Activated CD4-positive, alpha-beta T cell treated with anti-CD3 and anti-CD28 coated beads, Interleukin-2, amount 10 ng/mL, durations not matched to agents 7 days and 5 days (primary cell): ENCODE measurements around the gene CACNA1D. TPM values are rescaled to one million over a fixed set of nuclear protein-coding genes. Genes with fewer than 3 reads are reported as not detected.

Source experiments
- CTCF ChIA-PET: fragments of 350-600 bp; sonication (Branson Sonifier 250); formaldehyde crosslinking; loops from one replicate; lab custom pipeline; 2021; ENCODE audit warnings: antibody characterized with exemption; lab: Charles Lee
- POLR2A ChIA-PET: fragments of 350-600 bp; sonication (Branson Sonifier 250); formaldehyde crosslinking; loops from one replicate; lab custom pipeline; 2021; ENCODE audit warnings: antibody characterized with exemption; lab: Charles Lee
- DNase-seq: peaks from one replicate; pipeline ENCODE4 v3.0.0-alpha.2; 2020
- H3K27ac Mint-ChIP-seq: one replicate; pipeline ENCODE4 v1.8.0; 2021; ENCODE audit warnings: mild to moderate bottlenecking, moderate library complexity, mixed read lengths
- H3K27me3 Mint-ChIP-seq: one replicate; pipeline ENCODE4 v1.8.0; 2021; ENCODE audit warnings: mixed read lengths
- H3K36me3 Mint-ChIP-seq: one replicate; pipeline ENCODE4 v1.8.0; 2021; ENCODE audit warnings: low read depth, mixed read lengths
- H3K4me1 Mint-ChIP-seq: one replicate; pipeline ENCODE4 v1.8.0; 2021; ENCODE audit warnings: mixed read lengths
- H3K4me3 Mint-ChIP-seq: one replicate; pipeline ENCODE4 v1.8.0; 2021; ENCODE audit warnings: mild to moderate bottlenecking, moderate library complexity, mixed read lengths
- H3K9me3 Mint-ChIP-seq: one replicate; pipeline ENCODE4 v1.8.0; 2021; ENCODE audit warnings: mixed read lengths
- total RNA-seq, 2 experiments: library from RNA; stranded (reverse); gene quantifications; one replicate each; pipeline ENCODE4 v1.2.3, GENCODE V29; 2021

CACNA1D gene
- total RNA-seq, 2 experiments from 2014 or later, result 0.15 to 0.33 TPM

DNA sequence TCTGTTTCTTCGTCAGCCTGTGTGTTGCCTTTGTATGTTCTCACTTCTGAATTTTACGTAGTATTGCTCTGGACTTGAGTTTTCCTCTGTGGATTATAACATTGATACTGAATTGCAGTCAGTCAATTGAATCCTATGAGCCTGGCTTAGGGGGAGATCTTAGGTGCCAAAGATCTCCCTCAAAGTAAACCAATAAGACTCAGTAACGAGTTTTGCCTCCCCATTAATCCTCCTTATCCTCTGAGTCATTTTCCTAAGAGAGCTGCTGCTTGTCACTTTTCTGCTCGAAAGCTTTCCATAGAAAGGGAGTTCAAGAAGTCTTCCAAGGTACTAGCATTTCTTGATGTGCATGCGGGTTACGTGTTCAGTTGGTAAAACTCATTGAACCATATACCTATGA is 225.4 kb downstream of the CACNA1D start:
- ChIA-PET POLR2A (no interaction called here), CTCF (interaction anchor here (1.8 kb wide), 1 partner anchor 9 kb away, joined by 7 read pairs; no protein-coding TSS in a partner anchor)
- Mint-ChIP-seq H3K36me3 (no peaks in the 10 kb centered on the region), H3K4me1 (no peaks in the 10 kb centered on the region), H3K4me3 (no peak overlapping the region), H3K27me3 (peaks cover 25% of the 10 kb centered on the region), H3K9me3 (no peaks in the 10 kb centered on the region), H3K27ac (no peak overlapping the region)
- DNase-seq, result no peak

DNA sequence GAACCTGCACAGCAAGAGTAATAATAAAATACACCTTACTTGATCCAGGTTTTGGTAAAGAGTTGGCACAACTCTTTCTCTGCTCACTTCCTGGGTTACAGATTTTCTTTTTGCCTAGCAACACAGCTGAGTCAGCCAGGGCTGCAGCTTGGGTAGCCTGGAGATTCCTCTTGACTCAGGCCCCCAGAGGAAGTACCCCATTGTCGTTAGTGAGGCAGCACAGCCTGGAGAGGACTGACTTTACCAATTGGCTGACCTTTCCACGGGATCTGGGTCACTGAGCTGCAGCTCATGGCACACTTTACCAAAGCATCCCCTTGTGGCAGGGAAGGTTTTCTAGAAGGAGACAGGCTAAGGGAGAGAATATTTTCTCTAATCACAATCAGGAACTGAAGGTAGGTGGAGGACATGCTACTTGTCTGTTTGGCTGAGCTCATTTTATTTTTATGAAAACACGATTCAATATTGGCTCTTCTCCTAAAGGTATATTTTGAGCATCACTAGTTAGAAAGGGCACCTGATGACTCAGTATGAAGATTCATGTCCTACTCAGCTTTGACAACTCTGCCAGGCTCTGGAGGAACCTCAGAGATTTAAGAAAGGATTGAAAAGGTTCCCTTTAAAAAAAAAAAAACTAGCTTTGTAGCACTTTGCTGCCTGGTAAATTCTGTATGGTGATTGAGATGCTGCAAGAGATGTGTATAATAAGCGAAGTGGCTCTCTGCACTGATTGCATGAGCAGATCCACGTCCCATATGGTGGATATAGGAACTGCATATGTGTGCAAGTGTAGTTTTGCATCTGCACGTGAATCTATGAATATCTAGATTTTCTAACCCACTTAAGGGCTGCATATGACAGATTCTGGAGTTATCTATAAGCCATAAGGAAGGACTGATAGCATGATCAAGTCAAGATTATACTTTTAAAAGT is 227.0 kb downstream of the CACNA1D start:
- Mint-ChIP-seq H3K4me3 (no peak overlapping the region), H3K27me3 (peaks cover 34% of the 10 kb centered on the region), H3K36me3 (no peaks in the 10 kb centered on the region), H3K9me3 (no peaks in the 10 kb centered on the region), H3K27ac (no peak overlapping the region), H3K4me1 (no peaks in the 10 kb centered on the region)
- ChIA-PET CTCF (interaction anchor here (0.8 to 1.1 kb wide), 3 partner anchors 9 to 24 kb away, joined by 3 to 4 read pairs (median 4); no protein-coding TSS in a partner anchor), POLR2A (no interaction called here)
- DNase-seq, result no peak

DNA sequence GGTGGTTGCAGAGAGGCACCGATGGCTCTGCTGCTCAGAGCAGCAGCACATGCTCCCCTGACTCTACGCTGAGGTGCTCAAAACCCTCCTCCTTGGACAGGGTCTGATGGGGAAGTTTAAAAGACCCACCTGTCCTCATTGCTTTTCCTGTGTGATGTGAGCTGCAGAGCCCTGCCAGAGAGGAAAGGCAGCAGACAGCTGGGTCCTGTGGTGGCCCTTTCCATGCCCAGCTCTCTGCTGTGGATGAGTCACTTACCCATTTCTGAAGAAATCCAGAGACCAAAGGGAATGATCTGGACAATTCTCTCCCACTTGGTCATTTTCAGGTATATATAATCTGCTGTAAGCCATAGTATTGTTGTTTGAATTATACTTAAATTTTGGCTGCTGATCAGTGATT is 230.2 kb downstream of the CACNA1D start:
- no peak overlapping the region for H3K27ac Mint-ChIP-seq
- no peaks in the 10 kb centered on the region for H3K36me3 Mint-ChIP-seq
- peaks cover 35% of the 10 kb centered on the region for H3K27me3 Mint-ChIP-seq
- no peak for DNase-seq
- CTCF ChIA-PET, result interaction anchor here (0.8 to 1.0 kb wide), 2 partner anchors 14 to 328 kb away, joined by 3 read pairs; no protein-coding TSS in a partner anchor
- no peaks in the 10 kb centered on the region for H3K9me3 Mint-ChIP-seq
- no peaks in the 10 kb centered on the region for H3K4me1 Mint-ChIP-seq
- POLR2A ChIA-PET, result no interaction called here
- no peak overlapping the region for H3K4me3 Mint-ChIP-seq

DNA sequence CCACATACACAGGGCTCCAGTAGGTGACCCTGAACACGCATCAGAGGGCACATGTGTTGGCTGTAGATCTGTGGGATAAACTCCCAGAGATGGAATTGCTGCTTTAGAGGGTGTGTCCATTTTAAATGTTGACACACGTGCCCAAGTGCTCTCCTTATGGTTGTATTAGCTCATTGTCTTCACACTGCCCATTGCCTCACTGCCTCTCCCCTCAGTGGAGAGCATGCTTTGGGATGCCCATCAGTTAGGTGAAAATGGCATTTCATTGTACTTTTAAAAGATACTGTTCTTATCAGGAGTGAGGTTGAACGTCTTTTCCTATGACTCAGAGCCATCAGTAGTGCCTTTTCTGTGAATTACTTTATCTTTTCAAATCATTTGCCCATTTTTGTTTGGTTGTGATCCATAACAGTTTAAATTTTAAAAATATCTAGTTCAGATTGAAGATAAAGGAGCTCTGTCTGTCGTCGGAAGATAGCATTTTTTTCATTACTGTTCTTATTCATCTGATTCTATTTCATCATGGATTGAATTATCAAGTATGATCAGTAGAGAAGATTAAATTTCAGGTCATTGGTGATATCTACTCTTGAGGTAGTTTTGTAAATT is 231.1 kb downstream of the CACNA1D start:
- Mint-ChIP-seq H3K9me3 (no peaks in the 10 kb centered on the region), H3K4me1 (no peaks in the 10 kb centered on the region), H3K27me3 (peaks cover 35% of the 10 kb centered on the region), H3K36me3 (no peaks in the 10 kb centered on the region), H3K4me3 (no peak overlapping the region), H3K27ac (peak overlapping the region; percentile 47)
- ChIA-PET POLR2A (no interaction called here), CTCF (interaction anchor here (0.6 to 1.4 kb wide), 3 partner anchors 13 to 272 kb away, joined by 3 read pairs; no protein-coding TSS in a partner anchor)
- no peak for DNase-seq

DNA sequence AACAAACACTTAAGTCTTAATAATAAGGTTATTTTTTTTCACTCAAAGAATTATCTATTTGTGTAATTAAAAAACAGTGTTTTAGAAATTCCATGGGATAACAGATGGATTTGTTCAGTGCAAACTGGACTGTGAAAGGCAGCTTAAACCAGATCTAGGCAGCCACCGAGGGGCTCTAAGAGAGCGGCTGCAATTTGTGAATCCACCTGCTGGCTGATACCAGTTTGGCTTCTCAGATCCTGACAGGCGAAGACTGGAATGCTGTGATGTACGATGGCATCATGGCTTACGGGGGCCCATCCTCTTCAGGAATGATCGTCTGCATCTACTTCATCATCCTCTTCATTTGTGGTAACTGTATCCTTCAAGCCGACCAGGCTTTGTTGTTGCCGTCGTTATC is 232.2 kb downstream of the CACNA1D start:
- no peaks in the 10 kb centered on the region for H3K36me3 Mint-ChIP-seq

DNA sequence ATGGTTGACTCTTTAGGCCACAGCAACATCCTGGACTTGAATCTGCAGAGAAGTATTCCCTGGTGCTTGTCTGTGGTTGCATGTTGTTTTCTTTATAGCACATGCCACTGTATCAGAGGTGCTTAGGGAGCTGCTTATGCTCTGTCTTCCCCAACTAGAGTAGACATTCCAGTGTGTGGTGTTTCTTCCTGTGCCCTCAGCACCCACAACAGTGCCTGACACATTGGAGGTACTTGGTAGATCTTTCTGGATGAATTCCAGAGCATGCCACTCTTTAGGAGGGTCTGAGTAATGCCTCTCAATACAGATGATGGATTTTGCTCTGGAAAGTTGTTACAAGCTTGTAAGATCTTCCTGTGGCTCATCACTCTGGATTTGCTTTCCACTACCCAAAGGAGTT is 234.2 kb downstream of the CACNA1D start:
- DNase-seq, result no peak
- no peaks in the 10 kb centered on the region for H3K4me1 Mint-ChIP-seq
- POLR2A ChIA-PET, result no interaction called here

More for the DNA sequence above, 232.2 kb downstream of the CACNA1D start:
- no peak overlapping the region for H3K27ac Mint-ChIP-seq
- peaks cover 34% of the 10 kb centered on the region for H3K27me3 Mint-ChIP-seq
- no peak for DNase-seq
- H3K4me3 Mint-ChIP-seq, result no peak overlapping the region
- POLR2A ChIA-PET, result no interaction called here
- no peaks in the 10 kb centered on the region for H3K9me3 Mint-ChIP-seq
- CTCF ChIA-PET, result interaction anchor here (0.5 to 1.4 kb wide), 3 partner anchors 12 to 213 kb away, joined by 3 to 4 read pairs (median 3); no protein-coding TSS in a partner anchor
- H3K4me1 Mint-ChIP-seq, result no peaks in the 10 kb centered on the region

DNA sequence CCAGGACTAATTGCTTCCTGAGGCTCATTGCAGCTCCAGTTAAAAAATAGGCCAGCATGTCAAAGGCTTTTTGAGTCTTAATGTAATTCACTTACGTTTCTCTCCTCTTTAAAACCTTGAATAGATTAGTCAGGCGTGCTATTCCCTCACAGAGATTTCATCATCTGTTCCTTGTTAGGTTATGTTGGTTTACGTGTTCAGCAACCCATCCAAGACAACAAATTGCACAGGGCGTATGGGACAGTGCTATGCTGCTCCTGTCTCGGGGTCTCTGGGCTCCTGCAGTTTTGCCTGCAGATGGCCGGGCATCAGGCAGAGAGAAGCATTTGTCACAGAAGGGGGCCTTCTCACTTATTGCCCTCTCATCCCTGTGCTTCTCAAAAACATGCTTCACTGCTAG is 234.7 kb downstream of the CACNA1D start:
- Mint-ChIP-seq H3K4me3 (no peak overlapping the region), H3K27me3 (peaks cover 25% of the 10 kb centered on the region), H3K27ac (no peak overlapping the region), H3K4me1 (no peaks in the 10 kb centered on the region), H3K9me3 (no peaks in the 10 kb centered on the region), H3K36me3 (no peaks in the 10 kb centered on the region)
- ChIA-PET POLR2A (no interaction called here), CTCF (no interaction called here)
- DNase-seq, result no peak

More for the DNA sequence above, 234.2 kb downstream of the CACNA1D start:
- H3K4me3 Mint-ChIP-seq, result no peak overlapping the region
- peaks cover 30% of the 10 kb centered on the region for H3K27me3 Mint-ChIP-seq
- H3K9me3 Mint-ChIP-seq, result no peaks in the 10 kb centered on the region
- H3K36me3 Mint-ChIP-seq, result no peaks in the 10 kb centered on the region
- CTCF ChIA-PET, result no interaction called here
- H3K27ac Mint-ChIP-seq, result no peak overlapping the region

DNA sequence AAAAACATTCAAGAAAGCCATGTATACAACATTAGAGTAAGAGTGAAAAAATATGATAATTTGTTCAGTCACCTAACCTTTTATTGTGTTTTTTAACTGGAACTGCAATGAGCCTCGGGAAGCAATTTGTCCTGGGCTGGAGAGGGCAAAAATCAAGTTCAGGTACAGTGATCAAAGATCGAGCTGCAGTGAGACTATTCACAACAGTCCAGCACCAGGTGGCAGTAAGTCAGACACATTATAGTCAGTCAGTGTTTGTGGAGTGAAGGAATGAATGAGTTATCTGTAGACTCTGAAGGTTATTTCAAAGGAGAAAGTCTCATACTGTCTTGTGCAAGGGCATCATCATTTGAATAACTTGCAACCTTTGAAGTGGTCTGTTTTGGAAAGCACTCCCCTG is 235.2 kb downstream of the CACNA1D start:
- ChIA-PET POLR2A (no interaction called here), CTCF (no interaction called here)
- peaks cover 24% of the 10 kb centered on the region for H3K27me3 Mint-ChIP-seq
- H3K36me3 Mint-ChIP-seq, result no peaks in the 10 kb centered on the region
- no peak overlapping the region for H3K4me3 Mint-ChIP-seq
- no peaks in the 10 kb centered on the region for H3K4me1 Mint-ChIP-seq
- no peak overlapping the region for H3K27ac Mint-ChIP-seq
- no peaks in the 10 kb centered on the region for H3K9me3 Mint-ChIP-seq
- DNase-seq, result no peak

DNA sequence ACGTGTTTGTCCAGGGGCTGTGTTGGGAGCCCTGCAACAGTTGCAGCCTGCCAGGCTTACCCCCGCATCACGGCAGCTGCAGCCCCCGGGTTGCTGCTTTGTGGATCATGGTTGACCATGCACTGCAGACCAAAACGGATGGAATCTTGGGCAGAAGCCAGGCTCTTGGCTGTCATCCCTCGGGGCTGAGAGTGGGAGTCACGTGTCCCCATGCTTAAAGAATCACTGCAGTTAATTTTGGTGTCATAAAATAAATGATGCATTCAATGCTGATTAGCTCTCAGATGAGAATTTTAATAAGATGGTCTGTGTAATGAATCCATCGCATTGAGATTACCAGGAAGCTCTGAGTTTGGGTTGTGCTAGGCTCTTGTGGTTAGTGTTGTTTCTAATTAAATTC is 236.2 kb downstream of the CACNA1D start:
- CTCF ChIA-PET, result no interaction called here
- no peaks in the 10 kb centered on the region for H3K36me3 Mint-ChIP-seq
- no peaks in the 10 kb centered on the region for H3K4me1 Mint-ChIP-seq
- H3K4me3 Mint-ChIP-seq, result no peak overlapping the region
- DNase-seq, result no peak
- H3K9me3 Mint-ChIP-seq, result no peaks in the 10 kb centered on the region
- peaks cover 18% of the 10 kb centered on the region for H3K27me3 Mint-ChIP-seq
- no peak overlapping the region for H3K27ac Mint-ChIP-seq
- POLR2A ChIA-PET, result no interaction called here

DNA sequence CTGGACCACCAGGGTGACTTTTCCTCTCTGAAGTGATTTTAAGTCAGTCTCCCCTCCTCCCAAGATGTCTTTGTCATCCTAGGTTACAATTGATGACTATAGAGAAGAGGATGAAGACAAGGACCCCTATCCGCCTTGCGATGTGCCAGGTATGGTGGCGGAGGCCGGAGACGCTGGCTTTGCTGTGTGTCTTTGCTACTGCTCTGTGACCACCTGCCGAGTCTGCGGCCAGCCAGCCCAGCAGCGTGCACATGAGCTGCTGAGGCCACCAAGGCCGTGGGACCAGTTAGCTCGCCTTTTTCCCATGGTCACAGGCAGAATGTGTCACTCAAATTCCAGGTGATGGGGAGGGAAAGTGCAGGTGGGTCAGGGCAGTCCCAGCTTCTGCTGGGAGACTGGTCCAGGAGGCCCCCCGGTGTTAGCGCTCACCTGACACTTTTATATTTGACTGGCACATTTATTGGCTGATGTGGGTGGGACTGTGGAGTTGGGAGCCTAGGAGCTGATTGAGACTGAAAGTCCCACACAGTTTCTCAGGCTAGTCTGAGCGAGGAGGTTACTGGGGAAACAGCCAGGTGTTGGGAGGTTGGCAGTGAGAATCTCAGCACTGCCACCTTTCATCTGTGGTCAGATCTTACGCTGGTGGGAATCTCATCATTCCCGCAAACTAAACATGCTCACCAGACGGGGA is 237.7 kb downstream of the CACNA1D start:
- POLR2A ChIA-PET, result no interaction called here
- CTCF ChIA-PET, result interaction anchor here (2.8 kb wide), 1 partner anchor 12 kb away, joined by 6 read pairs; no protein-coding TSS in a partner anchor
- H3K36me3 Mint-ChIP-seq, result no peaks in the 10 kb centered on the region

DNA sequence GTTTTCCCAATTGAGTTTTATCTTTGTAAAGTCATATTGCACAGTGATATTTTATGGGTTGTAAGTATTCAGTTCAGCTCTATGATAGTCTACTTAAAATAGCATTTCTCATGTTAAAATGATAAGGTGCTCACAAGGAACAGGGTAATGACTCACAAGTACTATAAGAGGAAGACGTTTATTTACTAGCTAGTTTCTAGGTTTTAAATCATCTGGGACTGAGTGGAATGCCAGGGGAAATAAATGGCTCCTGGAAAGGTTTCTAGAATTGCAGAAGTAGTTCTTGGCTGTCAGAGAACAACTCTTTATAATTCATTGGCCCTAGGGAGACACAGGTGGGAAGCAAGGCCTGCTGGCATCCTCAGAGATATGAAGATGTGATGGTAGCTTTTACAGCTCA is 239.0 kb downstream of the CACNA1D start:
- Mint-ChIP-seq H3K9me3 (no peaks in the 10 kb centered on the region), H3K27me3 (peaks cover 13% of the 10 kb centered on the region), H3K4me3 (no peak overlapping the region), H3K27ac (no peak overlapping the region), H3K36me3 (no peaks in the 10 kb centered on the region), H3K4me1 (no peaks in the 10 kb centered on the region)
- no peak for DNase-seq
- CTCF ChIA-PET, result interaction anchor here (2.8 kb wide), 1 partner anchor 10 kb away, joined by 6 read pairs; no protein-coding TSS in a partner anchor
- POLR2A ChIA-PET, result no interaction called here

More for the DNA sequence above, 237.7 kb downstream of the CACNA1D start:
- H3K9me3 Mint-ChIP-seq, result no peaks in the 10 kb centered on the region
- H3K4me3 Mint-ChIP-seq, result no peak overlapping the region
- peaks cover 13% of the 10 kb centered on the region for H3K27me3 Mint-ChIP-seq
- no peak overlapping the region for H3K27ac Mint-ChIP-seq
- H3K4me1 Mint-ChIP-seq, result no peaks in the 10 kb centered on the region
- no peak for DNase-seq

DNA sequence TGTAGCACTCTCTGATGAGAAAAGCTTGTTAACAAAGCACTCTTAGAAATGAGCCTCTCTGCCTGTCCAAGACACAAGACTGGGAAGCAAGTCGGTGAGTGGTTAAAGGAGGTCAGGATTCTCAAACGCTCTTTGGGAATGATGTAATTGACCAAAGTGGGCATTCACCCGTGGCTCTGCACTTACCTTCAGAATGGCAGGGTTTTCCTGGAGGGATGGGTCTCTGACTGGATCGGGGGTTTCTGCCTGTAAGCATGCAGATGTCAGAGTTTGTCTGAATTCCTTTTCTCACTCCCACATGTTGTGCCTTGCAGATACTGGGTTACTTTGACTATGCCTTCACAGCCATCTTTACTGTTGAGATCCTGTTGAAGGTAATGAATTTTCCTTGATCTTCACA is 245.6 kb downstream of the CACNA1D start:
- CTCF ChIA-PET, result interaction anchor here (0.6 kb wide), 1 partner anchor 159 kb away, joined by 3 read pairs; no protein-coding TSS in a partner anchor
- POLR2A ChIA-PET, result no interaction called here
- H3K36me3 Mint-ChIP-seq, result no peaks in the 10 kb centered on the region
- no peak for DNase-seq
- no peak overlapping the region for H3K27ac Mint-ChIP-seq
- no peak overlapping the region for H3K4me3 Mint-ChIP-seq
- peaks cover 19% of the 10 kb centered on the region for H3K27me3 Mint-ChIP-seq
- H3K9me3 Mint-ChIP-seq, result no peaks in the 10 kb centered on the region
- H3K4me1 Mint-ChIP-seq, result no peaks in the 10 kb centered on the region
